GM12878 (cell line): ENCODE measurements around the gene MRNIP. TPM values are rescaled to one million over a fixed set of nuclear protein-coding genes. Genes with fewer than 3 reads are reported as not detected.

ENCODE experiments used
- ATAC-seq: fragments of 200-7000 bp; cut with Tn5 transposase; 3 replicates; pipeline ENCODE4 v1.9.1; 2020; ENCODE audit warnings: mild to moderate bottlenecking, moderate library complexity
- BruUV-seq: library from RNA; stranded (reverse); fragments of 400-500 nt; replicated peaks from 2 replicates; lab custom pipeline; 2021; lab: Mats Ljungman, UMichigan
- CTCF ChIA-PET: fragments of 300-600 bp; sonication (Branson Sonifier 250); formaldehyde crosslinking; extraction: SDS; loops from one replicate; lab custom pipeline; 2021; ENCODE audit warnings: inconsistent platforms; lab: Yijun Ruan, JAX
- POLR2A ChIA-PET: fragments of 350-600 bp; formaldehyde crosslinking; extraction: SDS; loops from one replicate; lab custom pipeline; 2021; ENCODE audit warnings: inconsistent platforms; lab: Charles Lee
- RAD21 ChIA-PET: fragments of 300-600 bp; sonication (Branson Sonifier 250); formaldehyde crosslinking; loops from one replicate; lab custom pipeline; 2023; ENCODE audit warnings: antibody characterized with exemption; ENCODE audit not compliant: unreplicated experiment; lab: Charles Lee
- SMC1A ChIA-PET: fragments of 300-600 bp; sonication (Branson Sonifier 250); formaldehyde crosslinking; loops from one replicate; lab custom pipeline; 2023; ENCODE audit not compliant: unreplicated experiment, uncharacterized antibody; lab: Charles Lee
- DNase-seq: peaks from one replicate; pipeline ENCODE4 v3.0.0-alpha.2; 2011; ENCODE audit warnings: low read depth, low spot score
- FAIRE-seq: peaks from 3 replicates; lab custom pipeline; 2011; peaks lifted over from hg19 to GRCh38; lab: Jason Lieb, UNC
- H2AFZ ChIP-seq: 2 replicates; pipeline ENCODE4 v1.6.0; 2011; ENCODE audit warnings: low read depth, low read length, control low read depth; ENCODE audit not compliant: control insufficient read depth
- H3K27ac ChIP-seq: 2 replicates; pipeline ENCODE4 v1.5.1; 2011; ENCODE audit warnings: control low read depth; ENCODE audit not compliant: control insufficient read depth, insufficient read depth
- H3K27me3 ChIP-seq, 2 experiments: replicated peaks in 1 of 2; 2 replicates each; pipeline versions ENCODE4 v1.6.0 to v1.6.1; 2011; ENCODE audit warnings: low read length in 1 of 2; ENCODE audit not compliant: control insufficient read depth in 2 of 2, insufficient read depth in 2 of 2
- H3K36me3 ChIP-seq, 2 experiments: 2 replicates each; pipeline ENCODE4 v1.5.1; 2011; ENCODE audit warnings: low read length in 1 of 2; ENCODE audit not compliant: control insufficient read depth in 2 of 2, insufficient read depth in 2 of 2
- H3K4me1 ChIP-seq: 2 replicates; pipeline ENCODE4 v1.6.1; 2011; ENCODE audit warnings: mild to moderate bottlenecking, low read length, moderate library complexity, mixed read lengths; ENCODE audit not compliant: control insufficient read depth, insufficient read depth
- H3K4me2 ChIP-seq: 2 replicates; pipeline ENCODE4 v1.6.0; 2011; ENCODE audit warnings: control low read depth; ENCODE audit not compliant: control insufficient read depth, insufficient read depth
- H3K4me3 ChIP-seq: fragments of 200-600 bp; sonication (generic); 2 replicates; pipeline ENCODE4 v1.5.1; 2016
- H3K79me2 ChIP-seq: 2 replicates; pipeline ENCODE4 v1.6.0; 2011; ENCODE audit warnings: low read length; ENCODE audit not compliant: control insufficient read depth, insufficient read depth
- H3K9ac ChIP-seq: 2 replicates; pipeline ENCODE4 v1.8.0; 2011; ENCODE audit warnings: low read length, control low read depth, mixed read lengths; ENCODE audit not compliant: control insufficient read depth, insufficient read depth
- H3K9me3 ChIP-seq: replicated peaks from 3 replicates; pipeline ENCODE4 v1.5.1; 2011; ENCODE audit warnings: mild to moderate bottlenecking, low read length; ENCODE audit not compliant: control insufficient read depth, insufficient read depth
- H4K20me1 ChIP-seq: 2 replicates; pipeline ENCODE4 v1.6.0; 2011; ENCODE audit not compliant: control insufficient read depth, insufficient read depth
- CBX3 ChIP-seq: fragments of 200-600 bp; sonication (generic); IDR thresholded peaks from 2 replicates; pipeline ENCODE4 v1.6.1; 2016; ENCODE audit warnings: low read depth, borderline replicate concordance
- EED ChIP-seq: sonication (generic); IDR thresholded peaks from 2 replicates; pipeline ENCODE4 v1.6.1; 2016; ENCODE audit warnings: antibody characterized with exemption, low read depth
- MYB ChIP-seq: fragments of 150-350 bp; IDR thresholded peaks from 2 replicates; pipeline ENCODE4 v1.6.1; 2014; ENCODE audit warnings: mild to moderate bottlenecking, low read depth, low read length, borderline replicate concordance
- MYC ChIP-seq: IDR thresholded peaks from 2 replicates; pipeline ENCODE4 v1.6.1; 2011; ENCODE audit warnings: mild to moderate bottlenecking, low read length, moderate library complexity, inconsistent platforms; ENCODE audit not compliant: insufficient read depth, insufficient replicate concordance, insufficient read length, severe bottlenecking
- NRF1 ChIP-seq: conservative IDR thresholded peaks from 2 replicates; pipeline ENCODE4 v1.6.1; 2011; ENCODE audit warnings: mild to moderate bottlenecking, low read depth, low read length, improper control_type of control experiment
- PAX5 ChIP-seq: IDR thresholded peaks from 2 replicates; pipeline ENCODE4 v1.6.1; 2011; ENCODE audit warnings: low read depth, low read length, borderline replicate concordance
- PAX8 ChIP-seq: fragments of 450-650 bp; IDR thresholded peaks from 2 replicates; pipeline ENCODE4 v1.6.1; 2017; ENCODE audit warnings: mild to moderate bottlenecking, moderate library complexity
- POLR2A ChIP-seq: IDR thresholded peaks from 2 replicates; pipeline ENCODE4 v1.6.1; 2011; ENCODE audit warnings: low read depth, mild to moderate bottlenecking, low read length
- POLR2AphosphoS5 ChIP-seq: IDR thresholded peaks from 2 replicates; pipeline ENCODE4 v1.6.1; 2011; ENCODE audit warnings: mild to moderate bottlenecking, low read length, inconsistent platforms
- RAD21 ChIP-seq: IDR thresholded peaks from 2 replicates; pipeline ENCODE4 v1.6.1; 2011; ENCODE audit warnings: mild to moderate bottlenecking, low read depth, low read length, moderate library complexity; ENCODE audit not compliant: insufficient read depth
- RAD51 ChIP-seq: fragments of 450-650 bp; IDR thresholded peaks from 2 replicates; pipeline ENCODE4 v1.6.1; 2016; ENCODE audit warnings: moderate library complexity, mild to moderate bottlenecking, inconsistent platforms
- SMAD5 ChIP-seq: IDR thresholded peaks from 2 replicates; pipeline ENCODE4 v1.6.1; 2016; ENCODE audit warnings: antibody characterized with exemption, low read depth
- SMARCA5 ChIP-seq: fragments of 450-650 bp; IDR thresholded peaks from 2 replicates; pipeline ENCODE4 v1.6.1; 2017; ENCODE audit warnings: mild to moderate bottlenecking
- SUZ12 ChIP-seq: fragments of 200-600 bp; sonication (generic); IDR thresholded peaks from one replicate; pipeline ENCODE4 v1.6.1; 2018; ENCODE audit warnings: antibody characterized with exemption, mild to moderate bottlenecking; ENCODE audit not compliant: unreplicated experiment
- TARDBP ChIP-seq: IDR thresholded peaks from 2 replicates; pipeline ENCODE4 v1.6.1; 2016; ENCODE audit warnings: borderline replicate concordance
- YBX1 ChIP-seq: fragments of 450-650 bp; IDR thresholded peaks from 2 replicates; pipeline ENCODE4 v1.6.1; 2016; ENCODE audit warnings: antibody characterized with exemption
- ZNF217 ChIP-seq: fragments of 450-650 bp; IDR thresholded peaks from 2 replicates; pipeline ENCODE4 v1.6.1; 2017; ENCODE audit warnings: antibody characterized with exemption, mild to moderate bottlenecking
- WGBS: methylation state at CpG from one replicate; pipeline ENCODE4 v1.1.6; 2016; ENCODE audit warnings: low lambda C conversion rate; ENCODE audit not compliant: insufficient replicate concordance, insufficient coverage; ENCODE audit errors: missing lambda C conversion rate; 5-methylcytosine and 5-hydroxymethylcytosine counted together
- in situ Hi-C: fragments of 300-500 bp; cut with MboI; formaldehyde crosslinking; loops from 9 replicates; pipeline ENCODE4 v1.14.3; 2018; ENCODE audit warnings: mixed read lengths
- intact Hi-C: fragments of 100-400 bp; cut with micrococcal nuclease; formaldehyde crosslinking; loops from one replicate; pipeline ENCODE4 v1.14.2; 2022; ENCODE audit not compliant: unreplicated experiment
- polyA plus RNA-seq, 11 experiments: library from polyadenylated mRNA; depleted of rRNA in 4 of 11; unstranded in 6 of 11; stranded (reverse) in 5 of 11; fragments of >200 nt; fragmentation: Nextera tagmentation in 4 of 11; fragmentation: Illumina TruSeq in 1 of 11; extraction: Ambion mirVana in 4 of 11; extraction: Trizol in 1 of 11; gene quantifications; 1 replicate in 1 of 11; 2 replicates in 10 of 11; pipeline versions ENCODE4 v1.2.1 to v1.2.3, GENCODE V29; 2011 to 2016; ENCODE audit warnings: inconsistent platforms in 2 of 11, missing spikeins in 2 of 11, low read depth in 1 of 11
- total RNA-seq, 4 experiments: library from RNA; depleted of rRNA in 3 of 4; stranded (reverse); fragments of >200 nt in 3 of 4; fragmentation: Illumina TruSeq in 1 of 4; extraction: Trizol in 1 of 4; gene quantifications; 2 replicates each; pipeline versions ENCODE4 v1.2.1 to v1.2.3, GENCODE V29; 2013 to 2021
- TF ChIP-seq, protein P1 (sequence below): fragments of 450-650 bp; IDR thresholded peaks from 2 replicates; pipeline ENCODE4 v1.6.1; 2017; ENCODE audit warnings: mild to moderate bottlenecking, moderate library complexity
- TF ChIP-seq, protein P2 (sequence below): fragments of 450-650 bp; IDR thresholded peaks from 2 replicates; pipeline ENCODE4 v1.6.1; 2016; ENCODE audit warnings: mild to moderate bottlenecking

MRNIP gene
- total and polyA plus RNA-seq, 10 of the 15 experiments (the other 5 are each of a cell fraction or from before 2014, with no cell fraction given): 2.4 to 30.4 (median 13.1) TPM

DNA sequence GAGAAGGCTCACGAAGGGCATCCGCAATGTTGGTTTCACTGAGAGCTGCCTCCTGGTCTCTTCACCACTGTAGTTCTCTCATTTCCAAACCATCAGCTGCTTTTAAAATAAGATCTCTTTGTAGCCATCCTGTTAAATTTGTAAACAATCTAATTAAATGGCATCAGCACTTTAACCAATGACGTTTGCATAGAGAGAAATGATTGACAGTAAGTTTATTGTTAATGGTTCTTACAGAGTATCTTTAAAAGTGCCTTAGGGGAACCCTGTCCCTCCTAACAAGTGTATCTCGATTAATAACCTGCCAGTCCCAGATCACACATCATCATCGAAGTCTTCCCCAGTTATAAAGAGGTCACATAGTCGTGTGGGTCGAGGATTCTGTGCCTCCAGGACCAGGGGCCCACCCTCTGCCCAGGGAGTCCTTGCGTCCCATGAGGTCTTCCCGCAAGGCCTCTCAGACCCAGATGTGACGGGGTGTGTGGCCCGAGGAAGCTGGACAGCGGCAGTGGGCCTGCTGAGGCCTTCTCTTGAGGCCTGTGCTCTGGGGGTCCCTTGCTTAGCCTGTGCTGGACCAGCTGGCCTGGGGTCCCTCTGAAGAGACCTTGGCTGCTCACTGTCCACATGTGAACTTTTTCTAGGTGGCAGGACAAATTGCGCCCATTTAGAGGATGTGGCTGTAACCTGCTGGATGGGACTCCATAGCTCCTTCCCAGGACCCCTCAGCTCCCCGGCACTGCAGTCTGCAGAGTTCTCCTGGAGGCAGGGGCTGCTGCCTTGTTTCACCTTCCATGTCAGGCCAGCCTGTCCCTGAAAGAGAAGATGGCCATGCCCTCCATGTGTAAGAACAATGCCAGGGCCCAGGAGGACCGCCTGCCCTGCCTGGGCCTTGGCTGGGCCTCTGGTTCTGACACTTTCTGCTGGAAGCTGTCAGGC, 21.3 kb downstream of the MRNIP start:
- H3K27me3 ChIP-seq: no peaks in the 10 kb centered on the region
- CTCF ChIA-PET: interaction anchor here (0.6 to 1.7 kb wide), 4 partner anchors 35 to 74 kb away, joined by 3 to 4 read pairs (median 3); no protein-coding TSS in a partner anchor
- no peaks in the 10 kb centered on the region for H3K9me3 ChIP-seq
- intact Hi-C loops (no loop called here), in situ Hi-C loops (no loop called here)
- no peaks in the 10 kb centered on the region for H4K20me1 ChIP-seq
- no peak overlapping the region for H3K9ac ChIP-seq
- no peak overlapping the region for H3K27ac ChIP-seq
- peaks cover 9% of the 10 kb centered on the region for H3K4me1 ChIP-seq
- TSS peak; percentile 43 for BruUV-seq
- H3K36me3 ChIP-seq: peaks cover 26 to 30% of the 10 kb centered on the region in 2 experiments; a peak in 3 of 4 replicates
- H3K79me2 ChIP-seq: no peaks in the 10 kb centered on the region
- POLR2A ChIA-PET: interaction anchor here (0.8 to 1.7 kb wide), 3 partner anchors 10 to 18 kb away, joined by 3 to 4 read pairs (median 3); no protein-coding TSS in a partner anchor
- FAIRE-seq (no peak), ATAC-seq (no peak), DNase-seq (no peak)
- no peak overlapping the region for H3K4me3 ChIP-seq
- SMC1A ChIA-PET: interaction anchor here (1.0 to 1.1 kb wide), 2 partner anchors 10 to 13 kb away, joined by 3 read pairs; no protein-coding TSS in a partner anchor
- H2AFZ ChIP-seq: no peak overlapping the region
- no peak overlapping the region for H3K4me2 ChIP-seq
- WGBS: 87% methylated on average over 15 of the region's 15 CpGs
- RAD21 ChIA-PET: no interaction called here
- TF ChIP-seq ZNF217: no peak
- no peak for TF ChIP-seq MYC
- no peak for TF ChIP-seq RAD51
- no peak for TF ChIP-seq TARDBP
- no peak for TF ChIP-seq SUZ12
- no peak for TF ChIP-seq SMAD5
- no peak for TF ChIP-seq NRF1
- no peak for TF ChIP-seq RAD21
- no peak for TF ChIP-seq MYB
- TF ChIP-seq, protein P1, sequence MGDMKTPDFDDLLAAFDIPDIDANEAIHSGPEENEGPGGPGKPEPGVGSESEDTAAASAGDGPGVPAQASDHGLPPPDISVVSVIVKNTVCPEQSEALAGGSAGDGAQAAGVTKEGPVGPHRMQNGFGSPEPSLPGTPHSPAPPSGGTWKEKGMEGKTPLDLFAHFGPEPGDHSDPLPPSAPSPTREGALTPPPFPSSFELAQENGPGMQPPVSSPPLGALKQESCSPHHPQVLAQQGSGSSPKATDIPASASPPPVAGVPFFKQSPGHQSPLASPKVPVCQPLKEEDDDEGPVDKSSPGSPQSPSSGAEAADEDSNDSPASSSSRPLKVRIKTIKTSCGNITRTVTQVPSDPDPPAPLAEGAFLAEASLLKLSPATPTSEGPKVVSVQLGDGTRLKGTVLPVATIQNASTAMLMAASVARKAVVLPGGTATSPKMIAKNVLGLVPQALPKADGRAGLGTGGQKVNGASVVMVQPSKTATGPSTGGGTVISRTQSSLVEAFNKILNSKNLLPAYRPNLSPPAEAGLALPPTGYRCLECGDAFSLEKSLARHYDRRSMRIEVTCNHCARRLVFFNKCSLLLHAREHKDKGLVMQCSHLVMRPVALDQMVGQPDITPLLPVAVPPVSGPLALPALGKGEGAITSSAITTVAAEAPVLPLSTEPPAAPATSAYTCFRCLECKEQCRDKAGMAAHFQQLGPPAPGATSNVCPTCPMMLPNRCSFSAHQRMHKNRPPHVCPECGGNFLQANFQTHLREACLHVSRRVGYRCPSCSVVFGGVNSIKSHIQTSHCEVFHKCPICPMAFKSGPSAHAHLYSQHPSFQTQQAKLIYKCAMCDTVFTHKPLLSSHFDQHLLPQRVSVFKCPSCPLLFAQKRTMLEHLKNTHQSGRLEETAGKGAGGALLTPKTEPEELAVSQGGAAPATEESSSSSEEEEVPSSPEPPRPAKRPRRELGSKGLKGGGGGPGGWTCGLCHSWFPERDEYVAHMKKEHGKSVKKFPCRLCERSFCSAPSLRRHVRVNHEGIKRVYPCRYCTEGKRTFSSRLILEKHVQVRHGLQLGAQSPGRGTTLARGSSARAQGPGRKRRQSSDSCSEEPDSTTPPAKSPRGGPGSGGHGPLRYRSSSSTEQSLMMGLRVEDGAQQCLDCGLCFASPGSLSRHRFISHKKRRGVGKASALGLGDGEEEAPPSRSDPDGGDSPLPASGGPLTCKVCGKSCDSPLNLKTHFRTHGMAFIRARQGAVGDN: no peak
- TF ChIP-seq, protein P2, sequence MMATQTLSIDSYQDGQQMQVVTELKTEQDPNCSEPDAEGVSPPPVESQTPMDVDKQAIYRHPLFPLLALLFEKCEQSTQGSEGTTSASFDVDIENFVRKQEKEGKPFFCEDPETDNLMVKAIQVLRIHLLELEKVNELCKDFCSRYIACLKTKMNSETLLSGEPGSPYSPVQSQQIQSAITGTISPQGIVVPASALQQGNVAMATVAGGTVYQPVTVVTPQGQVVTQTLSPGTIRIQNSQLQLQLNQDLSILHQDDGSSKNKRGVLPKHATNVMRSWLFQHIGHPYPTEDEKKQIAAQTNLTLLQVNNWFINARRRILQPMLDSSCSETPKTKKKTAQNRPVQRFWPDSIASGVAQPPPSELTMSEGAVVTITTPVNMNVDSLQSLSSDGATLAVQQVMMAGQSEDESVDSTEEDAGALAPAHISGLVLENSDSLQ: peak; percentile 62; the same call in 1 of the 2 replicates
- TF ChIP-seq SMARCA5: no peak
- no peak for TF ChIP-seq YBX1
- no peak for TF ChIP-seq PAX8
- no peak for TF ChIP-seq EED
- TF ChIP-seq POLR2AphosphoS5: 0 out of 2 replicates have a peak, but pooled peaks have one; percentile 6
- TF ChIP-seq PAX5: no peak
- peak; percentile 69 for TF ChIP-seq POLR2A
- no peak for TF ChIP-seq CBX3
